ENCODE data around the gene ST7.
"Not testable (repeated sequence)": the region's sequence is repeated elsewhere in the genome, so short reads cannot be mapped to it uniquely, and the experiment has no call there.

The ST7 gene

DNA sequence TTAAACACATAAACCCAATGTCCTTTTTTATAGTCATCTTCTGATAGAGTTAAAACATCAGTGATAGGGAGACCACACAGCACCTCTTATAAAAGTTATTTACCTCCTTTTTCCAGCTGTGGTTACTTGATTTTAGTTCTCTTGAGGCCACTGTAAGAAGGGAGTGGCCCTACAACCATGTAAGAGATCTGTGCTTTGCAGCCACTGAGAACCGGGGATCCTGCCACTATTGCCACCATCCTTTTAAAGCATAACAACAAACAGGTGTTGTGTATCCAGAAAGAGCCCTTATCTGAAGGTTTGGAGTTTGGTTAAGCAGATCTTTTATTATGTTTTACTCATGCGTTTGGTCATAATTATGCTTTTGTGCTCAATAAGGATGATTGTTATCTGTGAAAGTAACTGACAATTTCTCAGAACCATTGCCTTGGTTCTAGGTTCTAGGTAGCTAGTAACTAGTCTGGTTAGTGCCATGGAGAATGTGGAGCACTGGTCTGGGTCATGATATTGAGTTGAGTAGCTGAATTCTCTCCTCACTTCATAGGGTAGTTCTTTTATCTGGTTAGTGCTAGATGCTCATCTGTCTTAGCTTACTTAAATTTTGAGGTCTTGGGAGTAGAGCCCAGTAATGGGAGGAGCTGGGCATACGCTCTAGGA is 56.5 kb downstream of the ST7 start:
- no peak for DNase-seq (ENCODE audit: low read depth)

DNA sequence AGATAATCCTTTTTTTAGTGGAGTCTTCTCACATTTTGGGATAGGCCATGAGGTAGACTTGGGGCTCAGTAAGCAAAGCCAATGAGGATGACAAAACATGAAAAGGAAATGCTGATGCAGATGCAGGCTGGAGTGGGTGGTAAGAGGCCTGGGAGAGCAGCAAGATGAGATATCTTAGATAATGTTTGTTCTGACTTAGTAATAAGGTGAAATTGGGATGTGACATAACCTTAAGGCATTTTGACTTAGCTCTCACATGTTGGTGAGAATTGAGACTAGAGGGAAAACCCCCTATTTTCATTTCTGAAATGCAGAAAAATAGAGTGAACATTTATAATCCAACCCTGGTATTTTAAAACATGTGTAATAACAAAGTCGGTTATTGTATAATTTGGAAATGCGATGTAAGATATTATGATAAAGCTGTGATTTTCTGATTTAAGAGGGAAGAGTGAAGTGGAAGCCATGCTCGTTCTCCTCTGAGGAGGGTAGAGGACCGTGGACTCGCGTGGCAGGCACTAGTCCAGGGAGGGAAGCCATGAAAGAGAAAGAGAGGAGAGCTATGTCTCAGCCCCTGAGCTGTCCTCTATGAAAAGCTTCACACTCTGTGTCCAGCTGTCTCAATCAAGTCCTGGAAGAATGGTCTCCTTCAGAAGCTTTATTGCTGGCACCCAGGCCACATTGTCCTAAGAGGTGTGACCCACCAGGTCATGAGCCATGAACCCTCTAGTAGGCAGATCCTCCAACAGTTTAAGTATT is 57.3 kb downstream of the ST7 start:
- no peak for DNase-seq (ENCODE audit: low read depth)

DNA sequence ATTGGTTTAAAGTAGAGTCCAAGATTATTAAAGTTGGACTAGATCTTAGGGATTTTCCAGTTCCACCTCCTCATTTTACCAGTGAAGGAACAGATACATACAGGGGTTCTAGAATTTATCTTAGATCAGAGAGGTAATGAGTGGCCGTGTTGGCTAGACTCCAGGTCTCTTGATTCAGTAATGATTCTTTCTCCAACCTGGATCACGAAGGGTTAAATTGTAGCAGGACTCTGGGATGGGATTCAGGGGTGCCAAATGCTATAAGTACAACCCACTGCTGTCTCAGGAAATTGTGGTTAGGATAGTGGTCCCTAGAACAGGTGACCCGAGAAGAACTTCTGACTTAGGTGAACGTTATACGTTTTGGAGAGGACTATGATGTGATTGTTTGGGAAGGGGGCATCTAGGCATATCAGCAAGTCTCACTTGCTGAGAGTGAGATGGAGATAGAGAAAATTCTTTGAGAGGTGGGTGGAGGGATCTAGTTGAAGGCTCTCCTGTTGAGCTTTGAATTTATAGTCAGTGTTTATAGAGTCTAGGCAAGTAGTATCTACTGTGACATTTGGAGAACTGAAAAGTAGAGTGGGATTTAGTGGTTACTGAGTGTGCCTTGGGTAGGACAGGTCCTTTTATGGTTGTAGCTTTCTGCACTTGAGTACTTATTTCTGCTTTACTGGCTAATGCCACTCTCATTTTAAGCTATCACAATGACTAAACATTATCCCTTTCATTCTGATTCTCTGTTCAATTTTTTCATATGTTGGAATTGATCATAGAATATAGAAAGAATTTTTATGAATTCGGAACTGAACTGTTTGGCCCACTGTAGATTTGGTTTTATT is 58.3 kb downstream of the ST7 start:
- DNase-seq (ENCODE audit: low read depth): no peak

DNA sequence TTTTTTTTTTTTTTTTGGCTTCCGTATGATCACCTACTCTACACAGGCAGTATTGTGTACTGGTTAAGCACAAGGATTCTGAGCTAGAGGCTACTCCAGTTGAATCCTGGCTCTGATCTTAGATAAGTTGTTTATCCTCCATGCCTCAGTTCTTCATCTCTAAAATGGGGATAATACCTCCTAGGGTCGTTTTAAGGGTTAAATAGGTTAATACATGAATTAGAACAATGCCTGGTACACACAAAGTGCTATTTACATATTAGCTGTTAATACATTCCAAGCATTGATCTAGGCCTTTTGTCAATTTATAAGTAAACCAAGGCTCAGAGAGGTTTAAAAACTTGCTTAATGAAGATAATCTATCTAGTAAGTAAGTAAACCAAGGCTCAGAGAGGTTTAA is 59.0 kb downstream of the ST7 start:
- no peak for DNase-seq (ENCODE audit: low read depth)

DNA sequence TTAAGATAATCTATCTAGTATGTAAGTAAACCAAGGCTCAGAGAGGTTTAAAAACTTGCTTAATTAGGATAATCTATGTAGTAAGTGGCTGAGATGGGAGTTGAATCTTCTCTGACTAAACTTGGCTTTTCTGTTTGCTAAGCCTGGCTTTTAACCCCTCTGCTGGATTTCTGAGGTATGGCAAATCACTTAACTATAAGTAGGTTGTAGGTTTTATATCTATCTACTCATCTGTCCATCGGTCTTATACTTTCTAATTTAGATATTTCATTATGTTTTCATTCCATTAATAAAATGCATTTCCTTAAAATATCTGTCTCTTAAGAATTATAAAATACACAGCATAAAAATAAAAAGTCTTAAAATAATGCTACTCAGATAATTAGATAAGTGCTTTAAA is 59.4 kb downstream of the ST7 start:
- DNase-seq (ENCODE audit: low read depth): no peak

DNA sequence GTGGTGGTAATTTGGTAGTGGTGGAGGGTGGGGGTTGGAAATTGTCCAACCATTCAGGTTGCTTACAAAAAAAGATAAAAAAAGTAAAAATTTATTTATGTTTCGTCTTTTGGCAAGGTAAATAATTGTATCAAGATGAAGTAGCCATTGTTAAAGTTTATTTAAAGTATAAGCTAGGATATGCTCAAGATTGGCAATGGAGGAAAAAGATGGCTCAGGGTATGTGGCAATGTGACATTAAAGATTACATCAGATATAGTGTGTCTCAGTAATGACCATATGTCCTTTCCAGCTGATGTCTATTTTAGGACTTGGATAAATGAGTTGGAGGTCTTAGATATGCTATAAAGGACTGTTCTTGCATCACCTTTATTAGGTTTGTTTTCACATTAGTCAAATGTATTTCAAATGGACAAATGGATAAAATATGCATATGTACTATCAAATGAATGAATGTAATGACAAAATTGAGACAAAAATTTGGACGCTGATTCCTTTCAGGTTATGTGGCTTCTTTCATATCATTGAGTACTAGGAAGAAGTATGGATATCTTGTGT is 60.9 kb downstream of the ST7 start:
- DNase-seq (ENCODE audit: low read depth): no peak

DNA sequence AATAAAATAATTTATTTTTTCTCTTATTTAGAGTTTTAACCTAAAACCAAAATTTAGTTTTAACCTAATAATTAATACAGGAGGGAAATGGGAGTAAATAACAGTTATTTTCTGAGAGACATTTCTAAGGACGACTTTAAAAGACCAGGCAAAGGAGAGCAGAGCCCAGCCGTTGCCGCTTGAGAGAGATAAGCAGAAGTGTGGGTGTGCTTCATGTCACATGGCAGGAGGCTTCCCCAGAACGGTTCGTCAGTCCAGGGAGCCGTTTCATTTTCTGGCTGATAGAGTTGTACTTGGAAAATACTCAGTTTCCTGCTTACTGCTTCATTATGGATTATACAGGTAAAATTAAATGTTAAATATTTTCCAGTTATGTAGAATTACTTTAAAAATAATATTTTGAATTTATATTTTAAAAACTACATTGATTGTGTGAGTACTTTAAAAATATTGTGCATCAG is 61.4 kb downstream of the ST7 start:
- no peak for DNase-seq (ENCODE audit: low read depth)

DNA sequence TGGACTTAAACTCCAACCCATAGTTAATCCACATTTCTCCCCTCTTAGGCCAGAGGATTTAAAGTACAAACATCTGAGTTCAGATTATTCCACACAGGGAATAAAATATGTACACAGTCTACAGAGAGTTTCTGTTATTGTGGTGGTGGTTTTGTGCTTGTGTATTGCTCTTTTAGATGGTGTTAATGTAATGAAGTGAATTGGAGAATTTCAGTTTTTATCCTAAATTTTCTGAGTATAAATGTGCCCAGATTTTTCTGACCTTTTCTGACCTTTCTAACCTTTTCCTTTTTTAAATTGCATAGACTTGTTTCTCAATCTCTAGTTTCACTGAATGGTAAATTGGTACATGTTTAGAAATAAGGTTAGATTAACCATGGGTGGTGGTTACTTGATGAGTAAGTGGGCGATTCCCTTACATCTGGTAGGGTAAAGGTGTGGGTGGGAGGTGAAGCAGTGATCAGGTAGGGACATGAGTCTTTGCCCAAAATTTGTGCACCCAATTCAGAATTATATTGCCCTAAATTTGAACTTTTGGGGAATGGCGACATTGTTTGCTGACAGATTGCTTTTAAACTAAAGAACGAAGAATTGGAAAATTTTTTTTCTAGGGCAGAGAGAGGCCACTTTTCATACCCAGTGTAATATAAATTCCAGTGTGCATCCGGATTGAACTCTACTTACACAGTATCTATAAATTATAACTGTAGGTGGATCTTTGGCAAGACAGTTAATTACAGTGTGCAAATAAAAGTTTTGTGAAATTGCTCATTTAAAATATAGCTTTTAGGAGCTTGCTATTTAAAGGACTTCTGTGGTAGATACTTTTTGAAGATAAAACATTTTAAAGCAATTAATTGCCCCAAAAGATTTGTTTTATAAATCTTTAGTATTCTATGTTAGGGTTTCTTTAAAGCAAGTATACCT is 62.2 kb downstream of the ST7 start:
- DNase-seq (ENCODE audit: low read depth): no peak

DNA sequence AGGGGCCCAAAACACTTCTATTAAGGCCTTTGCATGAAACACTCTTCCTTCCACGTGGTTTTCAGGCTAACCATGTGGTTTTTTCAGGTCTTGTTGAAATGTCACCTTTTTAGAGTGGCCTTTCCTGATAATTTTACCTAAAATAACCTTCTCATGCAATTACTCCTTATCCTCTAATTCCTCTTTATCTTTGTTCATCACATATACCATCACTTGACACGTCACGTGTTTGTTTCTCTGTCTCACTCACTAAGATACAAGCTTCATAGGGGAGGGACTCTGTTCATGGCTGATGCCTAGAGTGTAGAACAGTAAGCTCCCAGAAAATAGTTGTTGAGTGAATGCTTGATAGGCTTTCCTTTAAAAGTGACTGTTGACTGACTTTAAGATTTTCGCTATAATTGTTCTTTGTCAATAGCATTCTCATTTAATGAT is 63.7 kb downstream of the ST7 start:
- DNase-seq (ENCODE audit: low read depth): no peak

DNA sequence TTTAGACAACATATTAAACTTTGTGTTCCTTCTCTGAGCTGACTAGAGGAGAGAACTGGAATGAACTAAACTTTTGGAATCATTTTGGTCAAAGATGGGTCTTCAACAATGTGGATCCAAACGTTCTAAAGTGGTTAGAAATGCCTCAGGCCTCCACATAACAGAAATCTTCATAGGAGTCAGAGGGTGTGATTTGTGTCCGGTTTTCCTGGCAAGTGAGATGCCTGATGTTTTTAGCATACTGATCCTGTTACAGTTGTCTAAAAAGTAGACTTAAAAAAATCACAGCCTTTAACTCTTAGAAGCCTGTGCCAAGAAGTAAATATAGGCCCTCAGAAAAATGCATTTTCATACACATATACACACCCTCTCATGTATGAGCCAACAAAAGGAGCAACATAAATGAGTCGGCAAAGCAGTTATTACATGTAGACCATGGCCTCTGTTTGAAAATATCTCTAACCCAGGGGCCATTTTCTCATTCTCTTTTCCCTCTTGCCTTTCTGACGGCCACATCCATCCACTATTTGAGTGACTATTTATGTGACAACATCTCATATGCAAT is 64.5 kb downstream of the ST7 start:
- DNase-seq (ENCODE audit: low read depth): no peak

DNA sequence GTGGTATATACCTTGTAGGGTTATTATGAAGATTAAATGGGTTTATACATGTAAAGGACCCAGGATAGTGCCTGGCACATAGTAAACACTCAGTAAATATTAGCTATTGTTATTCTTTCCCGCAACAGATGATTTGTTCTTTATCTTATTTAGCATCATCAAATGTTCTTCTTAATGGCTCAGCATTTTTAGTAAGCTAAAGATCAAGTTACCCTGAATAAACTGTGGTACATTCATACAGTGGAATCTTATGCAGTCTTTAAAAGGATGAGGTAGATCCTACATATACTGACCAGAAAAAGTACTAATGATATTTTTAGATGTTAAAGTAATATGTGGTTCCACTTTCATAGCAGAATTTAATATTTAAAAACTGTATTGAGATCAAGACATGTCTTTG is 65.4 kb downstream of the ST7 start:
- DNase-seq (ENCODE audit: low read depth): no peak

DNA sequence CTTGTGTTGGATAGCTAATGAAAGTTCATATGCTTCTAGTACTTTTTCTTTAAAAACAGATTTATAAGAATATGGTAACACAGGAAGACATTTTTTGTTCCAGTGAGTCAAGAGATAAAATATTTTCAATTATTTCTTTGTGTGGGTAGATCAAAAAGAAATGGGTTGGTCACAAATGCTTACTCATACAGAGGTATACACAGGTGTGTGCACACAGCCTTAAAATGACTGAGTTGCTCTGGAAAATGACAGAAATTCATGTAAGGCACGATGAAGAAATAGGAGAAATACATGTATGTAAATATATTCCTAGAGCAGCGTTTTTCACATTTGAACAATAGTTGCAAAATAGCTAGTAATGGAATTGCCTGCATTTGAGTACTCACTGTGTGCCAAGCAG is 66.0 kb downstream of the ST7 start:
- DNase-seq (ENCODE audit: low read depth): no peak

DNA sequence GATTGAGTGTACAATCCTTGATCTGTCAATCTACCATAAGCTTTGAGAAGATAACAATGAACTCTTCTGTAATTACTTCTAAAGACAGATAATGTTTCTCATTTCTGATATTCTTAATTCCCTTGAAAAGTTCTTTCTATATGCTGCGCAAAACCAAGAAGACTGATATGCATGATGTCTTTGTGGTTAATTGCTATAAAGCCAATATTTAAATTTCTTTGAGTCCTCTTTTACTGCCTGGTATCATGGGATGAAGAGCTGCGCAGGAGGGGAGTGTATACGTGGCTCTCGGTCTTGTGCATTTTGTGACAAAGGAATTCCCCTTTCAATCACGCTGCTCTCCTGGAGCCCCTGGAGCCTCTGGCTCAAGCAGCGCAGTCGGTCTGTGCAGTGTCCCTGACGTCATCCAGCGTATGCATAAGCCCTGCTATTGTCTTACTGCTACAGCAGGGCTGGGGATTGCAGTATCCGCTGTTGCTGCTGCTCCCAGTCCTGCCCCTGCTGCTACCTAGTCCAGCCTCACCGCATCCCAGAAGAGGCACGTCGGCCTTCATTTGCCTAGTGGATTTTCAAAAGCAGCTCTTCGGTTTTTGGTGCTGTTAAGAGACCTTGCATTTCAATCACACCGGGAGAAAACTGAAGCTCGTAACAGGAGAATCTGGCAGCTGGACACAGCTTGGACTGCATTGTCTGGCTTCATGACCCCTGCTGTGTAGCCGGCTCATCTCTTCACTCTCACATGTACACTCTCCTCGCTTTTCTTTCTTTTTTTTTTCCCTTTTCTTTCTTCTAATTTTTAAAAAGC is 66.7 kb downstream of the ST7 start:
- DNase-seq (ENCODE audit: low read depth): no peak

DNA sequence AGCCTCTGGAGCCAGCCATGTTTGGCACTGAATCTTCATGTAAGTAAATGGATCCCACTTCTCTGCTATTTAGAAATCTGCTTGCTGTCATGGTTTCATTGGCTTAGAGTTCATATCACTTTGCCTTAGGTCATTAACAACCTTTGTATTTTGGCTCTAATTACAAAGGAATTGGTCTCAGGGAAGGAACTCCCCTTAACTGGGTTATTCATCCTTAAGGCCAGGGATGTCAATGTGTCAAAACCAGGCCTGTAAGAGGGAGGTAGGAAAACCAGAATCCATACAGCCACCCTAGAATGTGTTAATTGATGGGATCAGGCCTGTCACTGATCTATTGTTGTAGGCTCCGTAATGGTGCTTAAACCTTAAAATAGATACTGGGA is 67.3 kb downstream of the ST7 start:
- DNase-seq (ENCODE audit: low read depth): no peak

DNA sequence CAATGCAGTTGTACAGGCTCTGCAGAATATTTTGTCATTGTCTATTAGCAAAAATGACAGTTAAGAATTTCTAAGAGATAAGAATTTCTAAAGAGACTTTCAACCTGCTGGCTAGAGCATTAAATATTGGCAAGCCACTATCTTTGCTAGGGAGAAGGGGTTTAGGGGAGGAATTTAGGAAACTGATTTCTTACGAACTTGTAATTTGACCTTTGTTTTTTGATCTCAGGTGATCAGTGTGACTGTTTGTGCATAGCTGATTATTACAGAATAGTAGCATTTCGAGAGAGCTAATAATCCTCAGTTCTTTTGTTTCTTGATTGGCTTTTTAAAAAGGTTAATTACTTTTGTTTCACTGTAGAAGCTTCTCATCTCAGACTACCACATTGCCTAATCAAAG is 68.1 kb downstream of the ST7 start:
- no peak for DNase-seq (ENCODE audit: low read depth)

DNA sequence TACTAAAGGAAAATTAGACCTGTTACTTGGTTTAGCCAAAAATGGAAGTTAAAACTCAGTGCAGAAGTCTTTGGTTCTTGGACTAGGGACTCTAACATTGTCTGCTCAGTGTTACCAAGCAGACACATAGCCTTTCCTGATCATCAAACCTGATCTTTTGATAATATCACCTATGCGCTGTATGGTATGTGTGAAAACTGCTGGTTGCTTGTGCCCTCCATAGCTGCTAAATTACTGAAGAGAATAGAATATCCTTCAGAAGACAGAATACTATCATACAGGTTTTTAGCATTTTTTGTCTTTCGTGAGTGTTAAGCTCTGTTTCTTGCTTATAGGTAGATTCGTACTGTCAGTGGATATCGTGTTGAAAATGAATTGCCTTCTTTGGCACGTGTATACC is 68.7 kb downstream of the ST7 start:
- DNase-seq (ENCODE audit: low read depth): no peak

DNA sequence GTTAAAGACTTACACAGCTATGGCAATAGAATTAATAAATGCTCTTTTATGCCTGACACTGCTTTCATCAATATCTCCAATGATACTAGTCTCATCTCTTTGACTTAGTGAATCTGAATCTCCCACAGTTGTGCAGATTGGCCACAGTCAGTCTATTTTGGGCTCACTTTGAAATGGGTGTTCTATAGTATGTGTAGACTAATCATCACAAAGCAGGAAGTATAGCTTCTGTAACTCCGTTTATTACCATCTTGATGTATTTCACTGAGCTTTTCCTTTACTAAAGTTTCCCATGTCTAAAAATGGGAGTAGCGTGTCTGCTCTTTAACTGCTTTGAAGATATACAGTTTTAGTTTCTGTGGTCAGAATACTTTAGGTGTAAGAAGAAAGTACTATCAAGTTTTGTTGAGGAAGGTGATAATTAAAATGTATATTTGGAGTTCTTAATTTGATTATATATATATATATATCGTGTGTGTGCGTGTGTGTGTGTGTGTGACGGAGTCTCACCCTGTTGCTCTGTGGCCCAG is 70.1 kb downstream of the ST7 start:
- no peak for DNase-seq (ENCODE audit: low read depth)

DNA sequence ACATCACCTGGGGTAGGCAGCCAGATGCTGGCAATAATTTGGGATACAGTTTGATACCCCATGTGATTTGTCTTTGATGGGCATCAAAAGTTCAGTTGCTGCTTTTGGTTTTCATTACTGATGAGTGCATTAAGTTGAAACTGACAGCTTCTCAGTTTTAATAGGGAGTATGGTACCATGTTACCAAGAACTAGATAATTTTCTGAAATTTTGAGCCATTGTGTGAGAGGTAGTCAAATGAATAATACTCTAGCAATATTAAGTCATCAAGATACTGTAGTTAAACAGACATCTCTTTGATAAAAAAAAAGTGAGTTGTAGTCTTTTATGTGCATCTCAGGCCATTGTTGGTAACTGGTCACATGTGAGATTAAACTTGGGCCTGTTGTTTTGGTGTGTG is 71.5 kb downstream of the ST7 start:
- DNase-seq (ENCODE audit: low read depth): no peak

DNA sequence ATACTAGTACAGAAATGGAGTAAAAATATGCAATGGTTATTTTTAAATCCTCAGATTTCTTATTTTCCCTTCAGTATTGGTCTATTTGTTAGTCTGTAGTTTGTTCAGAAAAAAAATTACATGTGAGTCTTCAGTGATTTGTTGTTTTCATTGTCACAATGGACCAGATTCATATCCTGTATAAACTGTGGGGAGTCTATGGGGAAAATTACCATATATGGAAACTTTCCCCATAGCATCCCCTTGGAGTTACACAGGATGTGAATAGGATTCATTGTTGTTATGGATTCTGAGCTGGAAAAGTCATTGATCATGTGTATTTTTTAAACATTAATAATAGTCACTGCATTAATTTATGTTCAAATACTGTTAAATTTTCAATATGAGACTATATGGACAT is 72.6 kb downstream of the ST7 start:
- no peak for DNase-seq (ENCODE audit: low read depth)

DNA sequence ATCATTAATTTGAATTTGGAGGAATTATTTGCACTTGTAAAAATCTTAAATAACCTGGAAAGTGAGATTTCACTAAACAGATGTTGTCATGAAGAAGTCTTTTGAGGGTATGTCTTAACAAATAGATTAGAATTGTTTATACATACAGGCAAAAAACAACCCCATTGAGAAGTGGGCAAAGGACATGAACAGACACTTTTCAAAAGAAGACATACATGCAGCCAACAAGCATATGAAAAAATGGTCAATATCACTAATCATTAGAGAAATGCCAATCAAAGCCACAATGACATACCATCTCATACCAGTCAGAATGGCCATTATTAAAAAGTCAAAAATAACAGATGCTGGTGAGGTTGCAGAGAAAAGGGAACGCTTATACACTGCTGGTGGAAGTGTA is 77.0 kb downstream of the ST7 start:
- not testable (repeated sequence) for DNase-seq (ENCODE audit: low read depth)
